DND-41 (cell line): ENCODE results near the gene ANAPC4.

Experiments used
- ATAC-seq: fragments of 200-7000 bp; cut with Tn5 transposase; 3 replicates; pipeline ENCODE4 v1.9.1; 2021; ENCODE audit warnings: low read depth; ENCODE audit not compliant: insufficient read depth
- DNase-seq: peaks from one replicate; pipeline ENCODE4 v3.0.0-alpha.2; 2020
- H2AFZ ChIP-seq: 2 replicates; pipeline ENCODE4 v1.6.0; 2012; ENCODE audit warnings: low read depth, low read length
- H3K27ac ChIP-seq: 2 replicates; pipeline ENCODE4 v1.5.1; 2012; ENCODE audit warnings: low read length, inconsistent platforms
- H3K27me3 ChIP-seq: fragments of 200-600 bp; sonication (generic); 2 replicates; pipeline ENCODE4 v1.6.0; 2012; ENCODE audit warnings: low read length, mild to moderate bottlenecking, inconsistent platforms; ENCODE audit not compliant: insufficient read depth, poor library complexity
- H3K36me3 ChIP-seq: 2 replicates; pipeline ENCODE4 v1.5.1; 2012; ENCODE audit warnings: low read length, inconsistent platforms; ENCODE audit not compliant: insufficient read depth
- H3K4me1 ChIP-seq: 2 replicates; pipeline ENCODE4 v1.5.1; 2012; ENCODE audit warnings: mild to moderate bottlenecking, low read length; ENCODE audit not compliant: insufficient read depth
- H3K4me2 ChIP-seq: 2 replicates; pipeline ENCODE4 v1.6.0; 2012; ENCODE audit warnings: mild to moderate bottlenecking, moderate library complexity, low read length, inconsistent platforms; ENCODE audit not compliant: insufficient read depth
- H3K4me3 ChIP-seq, 2 experiments: fragments of 200-600 bp in 1 of 2; shearing (Covaris generic) in 1 of 2; 2 replicates each; pipeline ENCODE4 v1.5.1; 2012 to 2016; ENCODE audit warnings: inconsistent platforms in 2 of 2, low read length in 2 of 2, mild to moderate bottlenecking in 2 of 2, low read depth in 1 of 2, moderate library complexity in 1 of 2
- H3K79me2 ChIP-seq: 2 replicates; pipeline ENCODE4 v1.6.0; 2012; ENCODE audit warnings: low read length, inconsistent platforms; ENCODE audit not compliant: insufficient read depth
- H3K9ac ChIP-seq: 2 replicates; pipeline ENCODE4 v1.6.0; 2012; ENCODE audit warnings: low read depth, mild to moderate bottlenecking, inconsistent platforms, low read length, moderate library complexity
- H3K9me3 ChIP-seq: 2 replicates; pipeline ENCODE4 v1.5.1; 2012; ENCODE audit warnings: low read length, moderate library complexity, mild to moderate bottlenecking, inconsistent platforms; ENCODE audit not compliant: insufficient read depth, severe bottlenecking
- H4K20me1 ChIP-seq: 2 replicates; pipeline ENCODE4 v1.6.0; 2012; ENCODE audit warnings: low read length; ENCODE audit not compliant: insufficient read depth
- EZH2 ChIP-seq: IDR thresholded peaks from 3 replicates; pipeline ENCODE4 v1.6.1; 2012; ENCODE audit warnings: borderline replicate concordance, low read depth, mild to moderate bottlenecking, moderate library complexity, low read length, inconsistent platforms; ENCODE audit not compliant: severe bottlenecking
- TF ChIP-seq, protein P1 (sequence below): IDR thresholded peaks from 2 replicates; pipeline ENCODE4 v1.5.1; 2012; ENCODE audit warnings: borderline replicate concordance, low read length, moderate library complexity, mild to moderate bottlenecking; ENCODE audit not compliant: poor library complexity, severe bottlenecking; ENCODE audit errors: extremely low read depth

Gene ANAPC4

DNA sequence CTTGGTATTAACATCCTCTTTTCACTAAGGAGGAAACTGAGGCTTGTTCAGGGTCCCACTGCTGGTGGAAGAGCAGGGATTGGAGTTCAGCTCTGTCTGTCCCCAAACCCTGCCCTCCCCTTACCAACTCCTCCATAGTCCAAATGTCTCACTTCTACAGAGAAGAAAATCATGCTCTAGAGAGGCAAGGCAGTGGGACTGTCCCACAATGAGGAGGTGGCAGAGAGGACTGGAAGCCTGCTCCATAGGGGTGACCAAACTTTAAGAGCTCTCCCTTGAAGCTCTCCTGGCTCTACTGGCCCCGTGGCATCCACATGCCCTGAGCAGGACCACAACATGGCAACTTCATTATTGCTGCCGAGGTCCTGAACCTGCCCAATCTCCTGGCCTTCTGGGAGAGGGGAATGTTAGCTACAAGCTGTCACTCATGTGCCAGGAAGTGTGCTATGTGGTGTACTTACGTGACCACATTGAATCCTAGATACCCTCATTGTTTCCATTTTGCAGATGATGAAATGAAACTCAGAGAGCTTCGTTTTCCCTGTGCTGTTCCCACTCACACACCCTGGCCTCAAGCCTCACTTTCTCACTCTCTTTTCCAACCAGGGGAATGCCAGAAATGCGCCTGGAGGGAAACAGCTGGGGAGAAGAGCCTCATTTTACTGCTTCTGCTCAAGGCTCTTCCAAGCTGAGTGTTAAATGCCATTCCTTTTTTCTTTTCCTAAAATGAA is 71.5 kb downstream of the ANAPC4 start:
- H4K20me1 ChIP-seq: no peaks in the 10 kb centered on the region
- no peak overlapping the region for H3K27ac ChIP-seq
- no peaks in the 10 kb centered on the region for H3K9me3 ChIP-seq
- no peak overlapping the region for H3K4me3 ChIP-seq
- no peaks in the 10 kb centered on the region for H3K4me1 ChIP-seq
- no peak for DNase-seq
- no peaks in the 10 kb centered on the region for H3K36me3 ChIP-seq
- H2AFZ ChIP-seq: no peak overlapping the region
- H3K79me2 ChIP-seq: no peaks in the 10 kb centered on the region
- no peak overlapping the region for H3K9ac ChIP-seq
- no peak for ATAC-seq
- TF ChIP-seq EZH2: no peak
- TF ChIP-seq, protein P1, sequence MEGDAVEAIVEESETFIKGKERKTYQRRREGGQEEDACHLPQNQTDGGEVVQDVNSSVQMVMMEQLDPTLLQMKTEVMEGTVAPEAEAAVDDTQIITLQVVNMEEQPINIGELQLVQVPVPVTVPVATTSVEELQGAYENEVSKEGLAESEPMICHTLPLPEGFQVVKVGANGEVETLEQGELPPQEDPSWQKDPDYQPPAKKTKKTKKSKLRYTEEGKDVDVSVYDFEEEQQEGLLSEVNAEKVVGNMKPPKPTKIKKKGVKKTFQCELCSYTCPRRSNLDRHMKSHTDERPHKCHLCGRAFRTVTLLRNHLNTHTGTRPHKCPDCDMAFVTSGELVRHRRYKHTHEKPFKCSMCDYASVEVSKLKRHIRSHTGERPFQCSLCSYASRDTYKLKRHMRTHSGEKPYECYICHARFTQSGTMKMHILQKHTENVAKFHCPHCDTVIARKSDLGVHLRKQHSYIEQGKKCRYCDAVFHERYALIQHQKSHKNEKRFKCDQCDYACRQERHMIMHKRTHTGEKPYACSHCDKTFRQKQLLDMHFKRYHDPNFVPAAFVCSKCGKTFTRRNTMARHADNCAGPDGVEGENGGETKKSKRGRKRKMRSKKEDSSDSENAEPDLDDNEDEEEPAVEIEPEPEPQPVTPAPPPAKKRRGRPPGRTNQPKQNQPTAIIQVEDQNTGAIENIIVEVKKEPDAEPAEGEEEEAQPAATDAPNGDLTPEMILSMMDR: no peak
- no peak overlapping the region for H3K4me2 ChIP-seq
- H3K27me3 ChIP-seq: no peaks in the 10 kb centered on the region

DNA sequence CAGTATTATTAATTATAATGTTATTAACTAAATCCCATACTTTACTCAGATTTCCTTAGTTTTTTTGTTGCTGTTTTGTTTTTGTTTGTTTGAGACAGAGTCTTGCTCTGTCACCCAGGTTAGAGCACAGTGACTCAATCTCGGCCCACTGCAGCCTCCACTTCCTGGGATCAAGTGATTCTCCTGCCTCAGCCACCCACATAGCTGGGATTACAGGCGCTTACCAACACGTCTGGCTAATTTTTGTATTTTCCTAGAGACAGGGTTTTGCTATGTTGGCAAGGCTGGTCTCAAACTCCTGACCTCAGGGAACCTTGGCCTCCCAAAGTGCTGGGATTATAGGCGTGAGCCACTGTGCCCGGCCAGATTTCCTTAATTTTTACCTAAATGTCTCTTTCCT is 72.2 kb downstream of the ANAPC4 start:
- H2AFZ ChIP-seq: no peak overlapping the region
- no peak overlapping the region for H3K4me2 ChIP-seq
- no peak overlapping the region for H3K9ac ChIP-seq
- no peak overlapping the region for H3K27ac ChIP-seq
- DNase-seq: no peak
- no peak for ATAC-seq
- peaks cover 4% of the 10 kb centered on the region for H3K27me3 ChIP-seq
- no peaks in the 10 kb centered on the region for H4K20me1 ChIP-seq
- TF ChIP-seq, protein P1: no peak
- TF ChIP-seq EZH2: no peak
- no peaks in the 10 kb centered on the region for H3K79me2 ChIP-seq
- H3K9me3 ChIP-seq: no peaks in the 10 kb centered on the region
- no peak overlapping the region for H3K4me3 ChIP-seq
- H3K36me3 ChIP-seq: no peaks in the 10 kb centered on the region
- no peaks in the 10 kb centered on the region for H3K4me1 ChIP-seq

DNA sequence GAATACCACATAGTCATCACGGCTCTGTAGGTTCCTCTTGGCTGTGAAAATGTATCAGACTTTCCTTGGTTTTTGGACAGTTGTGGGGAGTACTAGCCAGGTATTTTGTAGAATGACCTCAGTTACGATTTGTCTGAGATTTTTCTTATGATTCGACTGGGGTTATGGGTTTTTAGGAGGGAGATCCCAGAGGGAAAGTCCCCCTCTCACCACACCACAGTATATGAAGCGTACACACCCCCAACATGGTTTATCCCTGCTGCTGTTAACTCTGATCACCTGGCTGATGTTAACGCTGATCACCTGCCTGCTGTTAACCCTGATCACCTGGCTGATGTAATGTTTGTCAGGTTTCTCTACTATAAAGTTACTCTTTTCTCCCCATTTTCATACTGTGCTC is 72.6 kb downstream of the ANAPC4 start:
- H3K4me2 ChIP-seq: no peak overlapping the region
- H3K27ac ChIP-seq: no peak overlapping the region
- no peak overlapping the region for H3K9ac ChIP-seq
- ATAC-seq (no peak), DNase-seq (no peak)
- no peaks in the 10 kb centered on the region for H3K36me3 ChIP-seq
- TF ChIP-seq, protein P1: no peak
- no peak for TF ChIP-seq EZH2
- no peaks in the 10 kb centered on the region for H3K4me1 ChIP-seq
- no peaks in the 10 kb centered on the region for H3K79me2 ChIP-seq
- no peak overlapping the region for H3K4me3 ChIP-seq
- no peak overlapping the region for H2AFZ ChIP-seq
- H3K27me3 ChIP-seq: peaks cover 4% of the 10 kb centered on the region
- no peaks in the 10 kb centered on the region for H3K9me3 ChIP-seq
- H4K20me1 ChIP-seq: no peaks in the 10 kb centered on the region

DNA sequence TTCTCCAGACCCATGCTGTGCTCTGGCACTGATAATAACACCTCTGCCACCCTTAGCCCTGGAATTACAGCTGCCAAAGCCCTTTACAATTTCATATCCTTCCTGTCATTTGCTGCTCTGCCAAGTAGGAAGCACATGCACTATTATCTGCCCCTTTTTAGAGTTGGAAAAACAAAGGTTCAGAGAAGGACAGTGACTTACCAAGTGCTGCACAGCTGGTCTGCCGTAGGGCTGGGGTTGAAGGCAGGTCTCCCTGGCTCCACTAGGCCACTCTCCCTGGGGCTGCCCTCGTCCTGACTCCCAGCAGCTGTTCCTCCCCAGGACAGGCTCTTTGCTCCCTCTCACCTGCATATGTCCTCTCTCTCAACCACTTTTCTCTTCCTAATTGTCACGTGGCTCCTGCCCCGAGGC is 73.4 kb downstream of the ANAPC4 start:
- DNase-seq (no peak), ATAC-seq (no peak)
- TF ChIP-seq, protein P1: no peak
- no peak for TF ChIP-seq EZH2
- Histone ChIP-seq H3K79me2 (no peaks in the 10 kb centered on the region), H3K27me3 (peaks cover 4% of the 10 kb centered on the region), H3K9me3 (no peaks in the 10 kb centered on the region), H3K27ac (no peak overlapping the region), H3K36me3 (no peaks in the 10 kb centered on the region), H3K9ac (no peak overlapping the region), H3K4me2 (no peak overlapping the region), H4K20me1 (no peaks in the 10 kb centered on the region), H3K4me1 (no peaks in the 10 kb centered on the region), H3K4me3 (no peak overlapping the region), H2AFZ (no peak overlapping the region)
